HCEC 1CT (cell line): ENCODE measurements around the gene MOV10L1.
A peak's percentile ranks its signal among the peaks of the same experiment; 100 is the strongest.
"Not testable (repeated sequence)": the region's sequence is repeated elsewhere in the genome, so short reads cannot be mapped to it uniquely, and the experiment has no call there.

ENCODE experiments used
- DNase-seq: peaks from one replicate; pipeline ENCODE4 v3.0.0-alpha.2; 2017

Gene MOV10L1

DNA sequence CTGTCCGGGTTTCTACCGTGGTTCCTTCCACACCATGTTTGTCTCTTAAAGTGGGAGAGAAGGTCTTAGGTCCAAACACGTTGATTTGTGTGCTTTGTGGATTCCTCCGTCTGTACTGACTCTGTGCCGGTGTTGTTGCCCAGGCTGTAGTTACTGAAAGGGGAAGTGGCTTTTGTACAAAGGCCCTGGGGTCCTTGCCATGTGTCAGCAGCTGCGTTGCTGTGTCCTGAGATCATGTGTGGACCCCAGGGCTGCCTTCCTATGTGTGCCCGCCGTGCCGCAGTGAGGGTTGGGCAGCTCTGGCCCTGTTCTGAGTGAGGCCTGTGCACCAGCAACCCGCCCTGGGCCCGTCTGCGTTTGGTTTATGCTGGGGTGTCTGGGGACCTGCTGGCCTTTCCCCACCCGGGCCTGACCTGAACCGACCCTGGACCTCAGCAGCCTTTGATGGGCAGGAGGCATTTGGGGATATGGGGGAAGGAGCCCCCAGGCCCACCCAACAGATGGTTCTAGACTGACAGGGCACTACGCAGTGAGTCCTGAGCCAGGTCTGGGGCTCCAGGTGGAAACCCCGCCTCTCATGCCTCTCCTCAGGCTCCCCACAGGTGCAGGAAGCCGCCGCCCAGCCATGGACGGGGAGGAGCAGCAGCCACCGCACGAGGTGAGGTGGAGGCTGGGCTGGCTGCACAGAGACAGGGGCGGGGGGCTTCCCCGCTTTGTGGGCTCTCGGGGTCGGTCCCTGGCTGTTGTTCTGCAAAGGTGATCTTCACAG, 102.8 kb downstream of the MOV10L1 start:
- no peak for DNase-seq

DNA sequence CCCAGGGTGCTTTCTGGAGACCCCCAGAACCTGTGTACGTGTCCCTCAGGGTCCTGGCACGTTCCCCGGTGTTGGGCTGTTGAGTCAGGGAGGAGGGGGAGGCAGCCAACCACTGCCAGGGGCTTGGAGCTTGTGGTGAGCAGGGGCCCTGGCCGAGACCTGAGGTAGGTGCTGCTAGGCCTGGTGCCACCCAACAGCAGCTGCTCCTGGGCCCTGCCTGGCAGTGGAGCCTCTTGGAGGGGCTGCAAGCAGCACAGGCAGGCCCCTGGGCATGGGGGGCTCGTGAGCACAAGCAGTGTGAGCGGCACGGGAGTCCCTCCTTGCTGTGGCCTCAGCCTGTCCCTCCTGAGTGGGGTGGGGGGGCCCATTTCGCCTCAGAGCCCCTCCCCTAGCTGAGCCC, 103.8 kb downstream of the MOV10L1 start:
- DNase-seq: no peak

DNA sequence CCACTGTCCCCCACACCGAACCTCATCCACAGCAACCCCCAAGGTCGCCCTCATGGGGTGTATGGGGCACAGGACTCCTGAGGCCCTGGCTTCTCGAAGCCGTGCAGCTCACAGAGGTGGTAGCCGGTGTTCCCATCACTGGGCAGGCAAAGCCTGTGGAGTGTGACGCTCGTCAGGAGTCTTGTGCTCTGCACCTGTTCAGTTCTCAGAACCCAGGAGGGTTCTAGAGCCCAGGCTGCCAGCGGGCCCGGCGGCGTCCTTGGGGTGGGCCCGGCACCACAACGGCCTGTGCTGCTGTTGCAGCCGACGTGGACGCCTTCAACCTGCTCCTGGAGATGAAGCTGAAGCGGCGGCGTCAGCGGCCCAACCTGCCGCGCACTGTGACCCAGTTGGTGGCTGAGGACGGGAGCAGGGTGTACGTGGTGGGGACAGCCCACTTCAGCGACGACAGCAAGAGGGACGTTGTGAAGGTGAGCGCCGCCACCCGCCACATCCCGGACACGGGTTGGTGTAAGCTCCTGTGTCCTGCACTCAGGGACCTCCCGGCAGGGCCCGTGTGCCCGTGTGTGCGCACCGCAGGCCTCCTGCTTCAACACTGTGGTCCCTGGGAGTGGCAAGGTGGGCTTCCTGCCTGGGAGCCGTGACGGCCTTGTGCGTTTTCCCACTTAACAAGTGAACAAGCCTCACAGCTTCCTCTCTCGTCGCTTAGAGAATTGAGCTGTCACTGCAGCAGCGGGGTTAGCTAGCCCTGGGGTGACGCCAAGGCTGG, 104.4 kb downstream of the MOV10L1 start:
- no peak for DNase-seq

GRCh38 chr22:50196256-50196655, 106.5 kb downstream of the MOV10L1 start:
- no peak for DNase-seq

GRCh38 chr22:50197000-50197800, 107.4 kb downstream of the MOV10L1 start:
- DNase-seq: no peak

DNA sequence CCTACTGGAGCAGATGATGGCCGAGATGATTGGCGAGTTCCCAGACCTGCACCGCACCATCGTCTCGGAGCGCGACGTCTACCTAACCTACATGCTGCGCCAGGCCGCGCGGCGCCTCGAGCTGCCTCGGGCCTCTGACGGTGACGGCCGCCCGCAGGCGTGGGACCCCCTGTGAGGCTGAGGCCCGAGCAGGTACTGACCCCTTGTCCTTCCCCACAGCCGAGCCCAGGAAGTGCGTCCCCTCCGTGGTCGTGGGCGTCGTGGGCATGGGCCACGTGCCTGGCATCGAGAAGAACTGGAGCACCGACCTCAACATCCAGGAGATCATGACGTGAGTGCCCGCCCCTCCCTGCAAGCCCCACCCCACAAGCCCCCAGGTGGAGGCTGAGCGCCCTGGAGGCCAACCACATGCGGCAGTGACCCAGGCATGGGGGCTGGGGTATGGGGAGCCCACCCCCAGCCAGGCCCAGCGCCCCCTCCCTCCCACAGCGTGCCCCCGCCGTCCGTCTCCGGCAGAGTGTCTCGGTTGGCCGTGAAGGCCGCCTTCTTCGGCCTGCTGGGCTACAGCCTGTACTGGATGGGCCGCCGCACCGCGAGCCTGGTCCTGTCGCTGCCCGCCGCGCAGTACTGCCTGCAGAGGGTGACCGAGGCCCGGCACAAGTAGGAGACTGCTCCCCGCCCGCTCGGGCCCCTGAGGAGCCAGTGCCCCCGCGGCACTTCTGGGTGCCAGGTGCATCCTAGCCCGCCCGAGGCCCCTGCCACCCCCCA, 108.2 kb downstream of the MOV10L1 start:
- no peak for DNase-seq

DNA sequence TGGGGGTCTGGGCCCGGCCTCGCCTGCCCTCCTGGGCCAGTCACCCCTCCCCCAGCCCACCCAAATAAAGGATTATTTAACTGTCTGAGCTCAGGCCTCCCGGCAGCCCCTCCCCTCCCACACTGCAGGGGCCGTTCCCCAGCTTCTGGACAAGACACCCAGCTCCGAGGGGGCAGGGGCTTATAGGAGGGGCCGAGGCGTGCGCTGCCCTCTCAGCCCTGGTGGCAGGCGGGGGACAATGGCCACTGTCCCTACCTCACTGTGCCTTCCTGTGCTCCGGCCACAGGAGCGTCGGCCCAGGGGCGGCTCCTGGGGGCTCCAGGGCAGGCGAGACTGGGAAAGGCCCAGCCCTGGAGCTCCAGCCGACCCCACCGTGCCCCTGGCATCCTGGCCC, 108.8 kb downstream of the MOV10L1 start:
- no peak for DNase-seq

GRCh38 chr22:50199251-50199721, 109.5 kb downstream of the MOV10L1 start:
- DNase-seq: no peak

GRCh38 chr22:50199829-50200460, 110.1 kb downstream of the MOV10L1 start:
- no peak for DNase-seq

- DNase-seq: peak; percentile 83
Measured at GRCh38 chr22:50200461-50201190, 110.8 kb downstream of the MOV10L1 start, which contains the start of gene SELENOO. Gene SELENOO (plus strand): TSS chr22:50201011. CDS start chr22:50201037, 26 bp downstream.

DNA sequence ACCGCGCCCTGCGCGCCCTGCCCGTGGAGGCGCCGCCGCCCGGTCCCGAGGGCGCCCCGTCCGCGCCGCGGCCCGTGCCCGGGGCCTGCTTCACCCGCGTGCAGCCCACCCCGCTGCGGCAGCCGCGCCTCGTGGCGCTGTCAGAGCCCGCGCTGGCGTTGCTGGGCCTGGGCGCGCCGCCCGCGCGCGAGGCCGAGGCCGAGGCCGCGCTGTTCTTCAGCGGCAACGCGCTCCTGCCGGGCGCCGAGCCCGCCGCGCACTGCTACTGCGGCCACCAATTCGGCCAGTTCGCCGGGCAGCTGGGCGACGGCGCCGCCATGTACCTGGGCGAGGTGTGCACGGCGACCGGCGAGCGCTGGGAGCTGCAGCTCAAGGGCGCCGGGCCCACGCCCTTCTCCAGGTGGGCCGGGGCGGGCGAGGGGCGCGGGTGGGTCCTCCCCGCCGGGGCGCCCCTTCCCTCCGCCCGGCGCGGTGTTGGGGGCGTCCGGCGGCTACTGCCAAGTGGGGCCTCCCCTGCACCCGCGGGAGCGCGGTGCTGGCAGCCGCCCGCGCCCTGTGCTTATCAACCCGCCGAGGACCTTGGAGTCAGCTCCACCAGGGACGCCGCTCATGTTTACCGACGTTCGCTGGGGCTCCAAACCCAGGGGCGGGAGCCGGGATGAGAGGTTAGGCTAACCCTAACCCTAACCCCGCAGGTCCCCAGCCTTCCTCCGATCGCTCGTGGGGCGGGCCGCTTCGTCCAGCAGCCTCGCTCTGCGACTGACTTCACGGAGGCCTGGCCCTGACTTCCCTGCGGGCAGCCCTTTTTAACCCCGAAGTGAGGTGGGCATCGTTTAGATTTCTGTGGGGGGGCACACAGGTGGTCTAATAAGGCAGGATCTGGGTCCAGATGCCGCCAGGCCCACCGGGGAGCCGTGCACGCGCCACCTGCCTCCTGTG, 111.7 kb downstream of the MOV10L1 start:
- peak; percentile 17 for DNase-seq

GRCh38 chr22:50202130-50202666, 112.4 kb downstream of the MOV10L1 start:
- DNase-seq: no peak

- DNase-seq: no peak
Measured at GRCh38 chr22:50203288-50203687, 113.5 kb downstream of the MOV10L1 start.

- no peak for DNase-seq
Measured at GRCh38 chr22:50204571-50204970, 114.8 kb downstream of the MOV10L1 start.

DNA sequence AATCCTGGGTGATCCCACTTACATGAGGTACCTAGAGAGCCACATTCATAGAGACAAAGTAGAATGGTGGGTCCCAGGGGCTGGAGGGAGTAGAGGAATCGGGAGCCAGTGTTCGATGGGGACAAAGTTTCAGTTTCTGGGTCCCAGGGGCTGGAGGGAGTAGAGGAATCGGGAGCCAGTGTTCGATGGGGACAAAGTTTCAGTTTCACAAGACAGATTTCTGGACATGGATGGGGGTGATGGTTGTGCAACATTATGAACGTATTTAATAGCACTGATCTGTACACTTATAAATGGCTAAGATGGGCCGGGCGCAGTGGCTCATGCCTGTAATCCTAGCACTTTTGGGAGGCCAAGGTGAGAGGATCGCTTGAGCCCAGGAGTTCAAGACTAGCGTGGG, 115.2 kb downstream of the MOV10L1 start:
- DNase-seq: not testable (repeated sequence)

DNA sequence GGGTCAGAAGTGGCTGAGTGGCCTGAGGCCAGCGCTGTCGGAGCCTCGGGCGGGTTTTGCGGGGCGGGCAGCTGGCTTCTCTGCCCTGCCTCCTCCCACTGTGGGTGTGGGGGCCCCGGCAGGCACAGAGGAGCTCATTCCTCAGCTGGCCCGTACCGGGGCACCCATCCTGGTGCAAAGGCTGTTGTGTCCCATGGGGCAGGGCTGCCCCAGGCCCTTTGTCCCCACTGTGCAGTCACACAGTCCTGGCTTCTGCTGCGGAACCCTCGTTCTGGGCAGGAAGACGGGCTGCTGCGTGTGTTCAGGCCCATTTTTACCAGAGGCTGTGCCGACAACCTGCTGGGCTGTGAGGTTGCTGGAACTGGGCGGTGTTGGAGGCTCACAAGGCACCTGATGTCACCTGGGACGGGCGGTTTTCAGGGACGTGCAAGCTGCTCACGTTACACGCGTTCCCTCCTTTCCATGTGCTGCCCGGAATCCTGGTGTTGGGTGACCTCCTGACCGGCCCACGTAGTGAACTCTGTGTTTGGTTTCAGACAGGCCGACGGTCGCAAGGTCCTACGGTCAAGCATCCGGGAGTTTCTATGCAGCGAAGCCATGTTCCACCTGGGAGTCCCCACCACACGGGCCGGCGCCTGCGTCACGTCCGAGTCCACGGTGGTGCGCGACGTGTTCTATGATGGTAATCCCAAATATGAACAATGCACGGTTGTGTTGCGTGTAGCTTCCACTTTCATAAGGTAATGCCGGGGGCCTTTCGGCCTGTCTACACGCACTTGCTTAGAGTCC, 116.2 kb downstream of the MOV10L1 start:
- no peak for DNase-seq

- no peak for DNase-seq
Measured at GRCh38 chr22:50206599-50206998, 116.8 kb downstream of the MOV10L1 start.

DNA sequence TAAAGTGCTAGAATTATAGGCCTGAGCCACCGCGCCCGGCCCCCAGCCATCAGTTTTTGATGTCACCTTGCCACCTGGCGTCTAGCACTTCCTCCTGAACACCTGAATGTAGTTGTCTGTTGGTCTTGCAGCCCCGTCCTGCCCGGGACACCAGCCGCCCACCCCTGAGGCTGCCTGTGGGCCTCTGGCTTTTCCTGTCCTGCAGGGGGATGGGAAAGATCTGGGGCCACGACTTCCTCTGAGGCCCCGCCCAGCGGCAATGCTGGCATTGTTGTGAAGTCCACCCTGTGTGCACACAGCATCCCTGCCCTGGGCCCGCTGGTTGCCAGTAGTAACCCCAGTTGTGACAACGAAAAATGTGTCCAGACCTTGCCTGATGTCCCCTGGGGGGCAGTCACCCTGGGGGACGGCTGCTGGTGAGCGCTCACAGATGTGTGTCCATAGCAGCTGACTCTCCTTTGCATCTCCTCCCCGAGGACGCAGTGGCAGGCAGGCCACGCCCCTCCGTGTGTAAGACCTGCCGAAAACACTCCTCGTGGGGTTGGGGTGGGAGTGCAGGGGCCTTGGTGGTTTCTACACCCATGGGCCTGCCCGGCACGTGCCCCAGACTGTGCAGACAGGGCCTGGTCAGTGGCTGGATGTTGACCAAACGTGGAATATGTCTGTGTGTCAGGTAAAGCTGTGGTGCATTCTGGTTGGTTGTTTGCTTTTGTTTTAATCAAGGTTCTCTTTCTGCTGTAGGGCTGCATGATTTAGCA, 117.8 kb downstream of the MOV10L1 start:
- no peak for DNase-seq
